Measurements from ENCODE around the gene RFPL4A. TPM values are rescaled to one million over a fixed set of nuclear protein-coding genes. Genes with fewer than 3 reads are reported as not detected.

RFPL4A gene
- total and polyA plus RNA-seq, 2 of the 8 experiments (the other 6 are each of a cell fraction or from before 2014, with no cell fraction given) = not detected

DNA sequence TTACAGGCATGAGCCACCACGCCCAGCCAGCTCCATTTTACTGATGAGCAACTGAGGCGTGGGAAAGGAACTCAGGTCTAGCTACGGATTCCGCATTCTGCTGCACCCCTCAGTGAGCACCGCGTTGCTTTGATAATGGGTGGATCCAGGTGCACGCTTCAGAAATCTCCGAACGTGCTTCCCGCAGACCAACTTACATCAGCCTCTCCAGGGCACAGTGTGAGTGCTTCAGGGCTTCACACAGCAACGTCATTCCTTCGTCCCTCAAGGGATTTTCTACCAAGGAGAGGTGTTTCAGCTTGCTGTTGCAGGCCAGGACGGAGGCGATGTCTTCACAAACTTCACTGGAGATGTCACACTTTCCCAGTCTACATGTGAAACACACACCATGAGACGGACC, 42.4 kb upstream of the RFPL4A start:
- H4K20me1 ChIP-seq (replicated peaks in 1 of 2; ENCODE audit: control insufficient read depth in 1 of 2, insufficient read depth in 2 of 2, low read length in 2 of 2) = no peaks in the 10 kb centered on the region
- H2AFZ ChIP-seq (ENCODE audit: low read length) = no peak overlapping the region
- no peak overlapping the region for H2AK5ac ChIP-seq (ENCODE audit: low read depth, low read length)
- H2BK15ac ChIP-seq (ENCODE audit: low read length) = no peak overlapping the region
- no peak overlapping the region for H3K56ac ChIP-seq (replicated peaks; ENCODE audit: insufficient read length, low read depth, low read length)
- H3K27ac ChIP-seq (ENCODE audit: low read depth, low read length) = no peak overlapping the region
- H3K4me3 ChIP-seq (ENCODE audit: extremely low read depth in 1 of 4, insufficient read depth in 2 of 4, low read depth in 3 of 4, low read length in 4 of 4) = no peak overlapping the region
- no peak overlapping the region for H3K4ac ChIP-seq (replicated peaks; ENCODE audit: insufficient read length, low read depth, low read length)
- no peak overlapping the region for H3K14ac ChIP-seq (ENCODE audit: insufficient read length)
- POLR2A ChIA-PET (ENCODE audit: partially characterized antibody) = interaction anchor here (1.3 kb wide), 1 partner anchor 13 kb away, joined by 3 read pairs; no protein-coding TSS in a partner anchor
- FAIRE-seq (no peak), DNase-seq (ENCODE audit: low read depth in 1 of 2, low spot score in 2 of 2) (no peak)
- H2BK5ac ChIP-seq (ENCODE audit: low read depth, low read length) = no peak overlapping the region
- no peaks in the 10 kb centered on the region for H3K36me3 ChIP-seq (ENCODE audit: control insufficient read depth in 2 of 4, insufficient read depth in 4 of 4, low read length in 3 of 4)
- no peak overlapping the region for H3K18ac ChIP-seq (ENCODE audit: extremely low read depth, low read length)
- H3K4me2 ChIP-seq (ENCODE audit: insufficient read depth in 1 of 2, low read depth in 2 of 2, low read length in 2 of 2) = no peak overlapping the region
- H3K4me1 ChIP-seq (replicated peaks in 1 of 4; ENCODE audit: control insufficient read depth in 3 of 4, insufficient read depth in 4 of 4, low read length in 3 of 4) = no peaks in the 10 kb centered on the region
- no peak overlapping the region for H2BK120ac ChIP-seq (replicated peaks; ENCODE audit: low read depth, low read length)
- H3K79me1 ChIP-seq (ENCODE audit: low read depth, low read length) = no peaks in the 10 kb centered on the region
- H4K91ac ChIP-seq (replicated peaks; ENCODE audit: insufficient read length, low read length) = no peak overlapping the region
- H3K23ac ChIP-seq (ENCODE audit: insufficient read length) = no peak overlapping the region
- H3K23me2 ChIP-seq (ENCODE audit: low read depth, low read length) = no peaks in the 10 kb centered on the region
- CTCF ChIA-PET (ENCODE audit: partially characterized antibody) = interaction anchor here (1.2 to 2.3 kb wide), 2 partner anchors 10 to 13 kb away, joined by 3 to 8 read pairs; no protein-coding TSS in a partner anchor
- no peak overlapping the region for H4K5ac ChIP-seq (ENCODE audit: insufficient read length, low read depth, low read length)
- H3K9me3 ChIP-seq (ENCODE audit: insufficient read depth in 2 of 2, low read depth in 1 of 2, low read length in 1 of 2) = peaks cover 44 to 85% of the 10 kb centered on the region in 2 experiments
- no peak overlapping the region for H2BK12ac ChIP-seq (ENCODE audit: low read depth, low read length)
- no peak overlapping the region for H4K8ac ChIP-seq (ENCODE audit: extremely low read depth, insufficient read depth, low read length)
- H3K27me3 ChIP-seq (replicated peaks in 1 of 4; ENCODE audit: control insufficient read depth in 3 of 4, extremely low read depth in 1 of 4, insufficient read depth in 3 of 4, low read length in 3 of 4) = no peaks in the 10 kb centered on the region
- H2BK20ac ChIP-seq (ENCODE audit: low read length) = no peak overlapping the region
- WGBS, 2 experiments (ENCODE audit: extremely low coverage in 1 of 2, insufficient coverage in 1 of 2, insufficient read length in 1 of 2, insufficient replicate concordance in 2 of 2, low coverage in 1 of 2, low lambda C conversion rate in 2 of 2, missing lambda C conversion rate in 1 of 2) = 81% methylated on average over 15 of the region's 15 CpGs; no CpG with 5 or more reads in 1 of the 2 experiments
- no peaks in the 10 kb centered on the region for H3K79me2 ChIP-seq (ENCODE audit: control insufficient read depth in 1 of 2, insufficient read depth in 2 of 2, low read length in 2 of 2)
- H3K9ac ChIP-seq (replicated peaks in 1 of 4; ENCODE audit: extremely low read depth in 1 of 4, low read depth in 3 of 4, low read length in 3 of 4) = no peak overlapping the region
- no peak for TF ChIP-seq KDM5A (IDR thresholded peaks at IDR 0.05; ENCODE audit: low read length)
- TF ChIP-seq CEBPB (IDR thresholded peaks at IDR 0.05; ENCODE audit: low read depth, low read length) = no peak
- no peak for TF ChIP-seq RBBP5 (IDR thresholded peaks at IDR 0.05; ENCODE audit: borderline replicate concordance, low read depth, low read length)
- no peak for TF ChIP-seq FOSL1 (IDR thresholded peaks at IDR 0.05; ENCODE audit: insufficient read depth, low read depth, low read length)
- TF ChIP-seq CHD1 (IDR thresholded peaks at IDR 0.05; ENCODE audit: low read depth, low read length) = no peak
- no peak for TF ChIP-seq HDAC6 (IDR thresholded peaks at IDR 0.05; ENCODE audit: low read depth, low read length)
- TF ChIP-seq YY1 (IDR thresholded peaks at IDR 0.05; ENCODE audit: low read depth, low read length) = no peak
- no peak for TF ChIP-seq SIN3A (conservative IDR thresholded peaks at IDR 0.05 in 1 of 2, IDR thresholded peaks at IDR 0.05 in 1 of 2; ENCODE audit: low read depth in 1 of 2, low read length in 2 of 2)
- TF ChIP-seq BACH1 (IDR thresholded peaks at IDR 0.05; ENCODE audit: low read length) = no peak
- TF ChIP-seq E2F6 (IDR thresholded peaks at IDR 0.05) = no peak
- TF ChIP-seq SIRT6 (IDR thresholded peaks at IDR 0.05; ENCODE audit: low read length) = no peak
- TF ChIP-seq GTF2F1 (IDR thresholded peaks at IDR 0.05; ENCODE audit: borderline replicate concordance, low read depth, low read length) = no peak
- no peak for TF ChIP-seq EP300 (IDR thresholded peaks at IDR 0.05; ENCODE audit: borderline replicate concordance in 1 of 2, low read depth in 2 of 2, low read length in 2 of 2)
- TF ChIP-seq EZH2 (IDR thresholded peaks at IDR 0.05; ENCODE audit: low read depth, low read length, severe bottlenecking) = no peak

Measured in H1 (cell line).